ENCODE data around the gene INPP1.

Gene INPP1

DNA sequence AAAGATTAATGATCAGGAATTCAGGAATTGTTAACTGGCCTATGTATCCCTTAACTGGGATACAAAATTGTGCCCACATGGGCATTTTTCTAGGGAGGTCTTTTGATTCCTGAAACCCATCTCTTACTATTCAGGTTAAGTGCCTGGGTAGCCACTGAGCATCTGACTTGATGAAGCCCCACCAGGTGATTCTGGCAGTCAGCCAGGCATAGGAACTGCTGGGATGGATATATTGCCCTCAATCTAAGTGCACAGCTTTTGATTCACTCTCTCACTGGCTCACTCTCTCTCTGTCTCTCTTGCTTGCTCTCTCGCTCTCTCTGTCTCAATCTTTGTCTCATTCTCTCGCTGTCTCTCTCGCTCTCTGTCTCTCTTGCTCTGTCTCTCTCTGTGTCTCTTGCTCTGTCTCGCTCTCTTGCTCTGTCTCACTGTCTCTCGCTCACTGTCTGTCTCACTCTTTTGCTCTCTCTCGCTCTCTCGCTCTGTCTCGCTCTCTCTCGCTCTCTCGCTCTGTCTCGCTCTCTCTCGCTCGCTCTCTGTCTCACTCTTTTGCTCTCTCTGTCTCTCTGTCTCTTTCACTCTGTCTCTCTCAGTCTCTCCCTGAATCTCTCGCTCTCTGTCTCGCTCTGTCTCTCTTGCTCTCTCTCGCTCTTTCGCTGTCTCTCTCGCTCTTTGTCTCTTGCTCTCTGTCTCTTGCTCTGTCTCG lies 22.3 kb downstream of the INPP1 start:
- DNase-seq = no peak

DNA sequence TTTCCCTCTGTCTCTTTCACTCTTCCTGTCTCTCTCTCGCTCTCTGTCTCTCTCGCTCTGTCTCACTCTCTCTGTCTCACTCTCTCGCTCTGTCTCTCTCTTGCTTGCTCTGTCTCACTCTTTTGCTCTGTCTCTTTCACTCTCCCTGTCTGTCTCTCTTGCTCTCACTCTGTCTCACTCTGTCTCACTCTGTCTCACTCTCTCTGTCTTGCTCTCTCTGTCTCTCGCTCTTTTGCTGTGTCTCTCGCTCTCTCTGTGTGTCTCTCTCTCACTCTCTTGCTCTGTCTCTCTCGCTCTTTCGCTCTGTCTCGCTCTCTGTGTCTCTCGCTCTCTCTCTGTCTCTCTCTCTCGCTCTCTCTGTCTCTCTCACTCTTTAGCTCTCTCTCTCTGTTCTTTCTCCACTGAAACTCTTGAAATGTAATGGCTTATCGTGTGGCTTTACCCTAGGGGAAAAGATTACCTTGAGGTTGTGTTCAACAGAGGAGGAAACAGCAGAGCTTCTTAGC lies 22.9 kb downstream of the INPP1 start:
- DNase-seq = no peak

DNA sequence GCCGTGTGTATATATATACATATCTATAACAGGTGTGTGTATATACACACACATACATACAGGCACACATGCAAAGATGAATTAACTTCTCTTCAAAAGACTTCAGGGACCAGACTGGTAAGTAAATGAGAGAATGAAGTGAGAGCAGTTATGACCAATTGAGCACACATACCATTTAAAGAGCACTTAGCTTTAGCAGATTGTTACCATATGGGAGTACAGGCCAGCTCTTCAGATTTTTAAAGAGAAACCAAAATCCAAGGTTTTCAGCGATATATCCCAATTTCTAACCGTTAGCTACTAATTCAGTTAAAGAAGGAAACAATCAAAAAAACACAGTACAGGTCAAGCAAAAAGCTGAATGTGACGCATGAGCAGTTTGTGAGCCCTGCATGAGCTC lies 23.7 kb downstream of the INPP1 start:
- no peak for DNase-seq

DNA sequence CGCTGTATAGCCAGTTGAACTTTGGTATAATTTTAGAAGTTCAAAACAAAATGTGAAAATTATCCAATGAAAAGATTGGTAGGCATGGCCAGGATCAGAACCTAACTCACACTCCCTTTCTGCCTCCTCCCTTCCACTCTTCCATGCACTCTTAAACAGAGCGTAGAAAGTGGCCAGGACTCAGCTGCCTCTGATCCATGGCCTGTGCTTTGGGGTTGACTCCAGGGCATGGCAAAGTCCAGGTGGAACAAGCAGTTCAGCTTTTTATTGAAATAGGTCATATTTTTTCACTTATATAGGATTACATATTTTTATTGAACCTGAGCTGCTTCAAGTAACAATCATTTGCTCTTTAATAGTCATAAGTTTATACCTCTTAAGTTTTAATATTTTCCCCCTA lies 26.2 kb downstream of the INPP1 start:
- no peak for DNase-seq

DNA sequence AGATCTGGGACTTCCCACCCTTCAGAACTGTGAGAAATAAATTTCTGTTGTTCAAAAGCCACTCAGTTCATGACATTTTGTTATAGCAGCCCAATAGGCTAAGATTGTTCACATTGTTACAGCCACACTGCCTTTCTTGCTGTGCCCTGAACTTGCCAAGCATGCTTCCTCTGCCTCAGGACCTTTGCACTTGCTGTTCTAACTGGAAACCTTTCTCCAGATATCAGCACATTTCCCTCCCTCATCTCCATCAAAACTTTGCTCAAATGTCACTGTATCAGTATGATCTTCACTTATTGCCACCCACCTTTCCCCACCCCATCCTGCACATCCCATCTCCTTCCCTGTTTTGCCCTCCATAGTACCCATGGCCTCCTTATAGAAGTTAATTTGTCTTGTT lies 32.7 kb downstream of the INPP1 start:
- DNase-seq = no peak

DNA sequence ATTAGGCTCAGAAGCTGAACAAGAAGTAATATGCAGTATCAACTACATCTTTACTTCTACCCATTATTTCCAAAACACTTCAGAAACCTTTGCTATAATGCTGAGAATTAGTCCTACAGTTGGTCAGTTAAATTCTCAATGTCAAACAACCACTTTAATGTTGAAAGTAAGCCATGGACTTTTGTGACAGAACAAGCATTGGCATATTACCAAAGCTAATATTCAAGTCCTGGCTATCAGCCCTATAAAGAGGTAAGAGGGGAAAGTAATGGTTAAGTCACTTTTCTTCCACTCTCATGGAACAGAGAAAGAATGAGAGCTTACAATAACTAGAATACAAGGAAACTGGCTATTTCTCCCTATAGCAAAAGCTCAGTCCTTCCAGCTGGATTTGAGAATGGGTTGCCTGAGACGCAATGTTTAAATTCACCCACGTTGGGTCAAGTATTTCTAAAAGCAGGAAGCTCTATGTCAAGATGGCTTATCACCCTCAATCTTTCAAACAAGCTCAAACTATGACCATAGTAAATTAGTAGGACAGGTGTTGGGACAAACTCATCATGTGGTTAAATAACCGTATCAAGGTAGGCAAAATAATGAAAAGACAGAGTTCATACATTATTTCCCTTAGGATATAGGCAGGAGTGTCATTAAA lies 33.3 kb downstream of the INPP1 start:
- no peak for DNase-seq

DNA sequence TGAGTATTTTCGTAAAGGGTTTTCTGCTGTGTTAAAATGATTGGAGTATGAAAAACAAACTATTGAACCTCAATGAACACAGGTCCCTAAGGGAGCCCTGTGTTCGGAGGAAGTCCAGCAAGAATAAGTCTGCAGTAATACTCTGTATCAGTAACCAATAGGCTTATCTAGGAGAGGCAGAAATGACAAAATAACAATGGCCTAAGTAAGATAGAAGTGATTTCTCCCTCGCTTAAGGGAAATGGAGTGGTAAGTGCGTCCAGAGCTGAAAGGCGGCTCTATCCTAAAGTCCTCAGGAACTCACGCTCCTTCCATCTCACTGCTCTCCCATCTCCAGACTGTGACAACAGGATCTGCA lies 35.5 kb downstream of the INPP1 start:
- DNase-seq = no peak

DNA sequence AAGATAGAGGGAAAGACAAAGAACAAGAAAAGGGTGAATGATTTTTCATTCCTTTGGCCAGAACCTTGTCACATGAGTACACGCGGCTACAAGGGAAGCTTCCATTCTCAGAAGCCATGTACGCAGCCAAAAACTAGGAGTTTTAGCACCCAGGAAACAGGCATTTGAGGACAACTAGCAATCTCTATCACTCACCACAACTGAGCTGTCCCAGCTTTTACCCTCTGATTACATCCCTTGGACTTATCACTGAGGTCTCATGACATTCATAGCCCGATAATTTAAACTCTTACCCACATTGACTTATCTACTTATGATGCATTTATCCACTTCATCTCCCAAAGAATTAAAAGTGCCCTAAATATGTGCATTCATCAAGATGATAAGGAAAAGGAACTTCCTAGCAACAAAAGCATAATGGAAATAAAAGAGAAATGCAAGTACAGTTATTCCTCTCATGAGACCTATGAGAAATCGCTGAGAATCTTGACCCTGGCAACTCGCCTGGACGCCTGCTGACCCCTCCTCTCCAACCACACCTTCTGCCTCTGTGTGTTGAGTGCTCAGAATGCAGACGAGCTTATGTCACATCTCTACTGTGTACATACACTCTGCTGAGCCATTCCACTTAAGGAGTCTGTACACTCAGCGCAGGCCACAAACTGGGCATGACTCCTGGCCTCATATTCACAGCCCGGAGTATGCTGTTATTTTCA lies 36.0 kb downstream of the INPP1 start:
- no peak for DNase-seq

DNA sequence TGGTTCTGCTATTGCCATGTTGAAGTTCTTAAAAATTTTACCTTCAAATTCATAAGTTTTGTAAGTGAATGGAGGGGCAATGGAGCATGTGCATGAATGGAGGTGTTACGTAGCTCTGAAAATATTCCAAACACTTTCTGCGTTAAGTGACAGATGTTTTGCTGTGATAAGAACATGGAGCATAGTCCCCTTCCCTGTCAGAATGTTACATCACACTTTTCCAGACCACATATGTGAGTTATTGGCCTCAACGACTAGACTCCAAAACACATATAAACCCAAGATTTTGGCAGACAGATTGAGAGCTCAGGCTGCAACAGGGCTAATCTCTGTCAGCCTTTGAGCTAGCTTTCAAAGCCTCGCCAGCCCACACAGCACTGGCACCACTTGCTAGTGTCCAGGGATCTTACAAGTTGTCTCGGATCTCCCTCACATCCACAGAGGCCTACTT lies 37.6 kb downstream of the INPP1 start:
- no peak for DNase-seq

DNA sequence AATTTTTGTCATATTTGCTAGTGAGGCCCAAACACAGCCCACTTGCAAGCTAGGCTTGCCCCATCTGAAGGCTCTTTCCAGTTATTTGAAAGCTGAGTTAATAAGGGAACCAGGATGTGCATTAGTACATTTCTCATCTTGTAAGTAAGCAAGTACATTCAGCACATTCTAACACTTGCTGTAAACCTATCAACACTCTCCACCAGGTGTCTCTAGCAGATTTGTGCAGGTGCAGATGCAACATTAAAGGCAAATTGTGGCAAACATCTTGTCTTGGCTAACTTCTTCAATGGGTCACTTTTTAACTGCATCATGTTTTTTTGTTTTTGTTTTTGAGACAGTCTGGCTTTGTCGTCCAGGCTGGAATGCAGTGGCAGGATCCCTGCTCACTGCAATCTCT lies 39.5 kb downstream of the INPP1 start:
- peak; percentile 28 to 77 for DNase-seq

DNA sequence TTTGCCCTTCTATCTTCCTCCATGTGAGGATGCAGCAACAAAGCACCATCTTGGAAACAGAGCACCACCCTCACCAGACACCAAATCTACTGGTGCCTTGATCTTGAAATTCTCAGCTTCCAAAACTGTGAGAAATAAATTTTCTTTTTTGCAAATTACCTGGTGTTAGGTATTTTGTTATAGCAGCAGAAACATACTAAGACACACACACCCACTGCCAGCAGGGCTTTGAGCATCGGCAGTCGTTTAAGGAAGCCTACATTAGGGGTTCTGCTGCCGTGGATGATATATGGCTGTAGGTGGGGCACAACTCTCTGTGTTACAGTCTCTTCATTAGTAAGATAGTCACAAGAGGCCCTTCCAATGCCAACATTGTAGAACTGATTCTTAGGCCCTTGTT lies 44.0 kb downstream of the INPP1 start:
- no peak for DNase-seq

DNA sequence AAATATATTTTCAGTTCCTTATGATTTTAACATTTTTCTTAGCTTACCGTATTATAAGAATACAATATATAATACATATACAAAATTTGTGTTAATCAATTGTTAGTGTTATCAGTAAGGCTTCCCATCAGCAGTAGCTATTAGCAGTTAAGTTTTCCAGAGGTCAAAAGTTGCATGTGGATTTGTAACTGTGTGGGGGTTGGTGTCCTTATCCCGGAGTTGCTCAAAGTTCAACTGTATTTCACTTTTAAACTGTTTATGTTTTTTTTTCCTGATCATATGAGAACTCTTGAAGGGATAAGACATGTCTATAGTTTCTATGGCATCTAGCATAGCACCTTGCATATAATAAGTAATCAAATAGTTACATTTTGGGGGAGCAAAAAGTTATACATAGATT lies 52.9 kb downstream of the INPP1 start:
- DNase-seq = no peak

DNA sequence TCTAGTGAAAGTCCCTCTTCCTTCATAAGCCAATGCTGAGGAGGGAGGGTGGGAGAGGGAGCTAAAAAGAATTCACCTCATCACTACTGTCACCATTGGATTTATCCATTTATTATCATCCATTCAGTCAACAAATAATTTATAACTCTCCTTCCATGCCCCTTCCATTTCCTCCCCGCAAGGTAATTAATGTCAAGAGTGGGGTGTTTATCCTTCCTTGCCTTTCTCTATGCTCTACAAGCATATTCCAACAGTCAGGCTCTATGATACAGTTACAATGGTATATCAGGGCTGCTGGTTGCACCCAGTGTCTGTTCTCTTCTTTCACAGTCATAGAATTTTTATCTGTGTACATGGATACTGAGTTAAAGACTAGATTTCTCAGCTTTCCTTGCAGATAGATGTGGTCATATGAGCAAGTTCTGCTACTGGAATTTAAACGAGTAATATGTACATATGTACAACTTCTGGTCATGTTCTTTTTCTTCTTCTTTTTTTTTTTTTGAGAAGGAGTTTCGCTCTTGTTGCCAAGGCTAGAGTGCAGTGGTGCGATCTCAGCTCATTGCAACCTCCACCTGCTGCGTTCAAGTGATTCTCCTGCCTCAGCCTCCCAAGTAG lies 59.7 kb downstream of the INPP1 start:
- no peak for DNase-seq

DNA sequence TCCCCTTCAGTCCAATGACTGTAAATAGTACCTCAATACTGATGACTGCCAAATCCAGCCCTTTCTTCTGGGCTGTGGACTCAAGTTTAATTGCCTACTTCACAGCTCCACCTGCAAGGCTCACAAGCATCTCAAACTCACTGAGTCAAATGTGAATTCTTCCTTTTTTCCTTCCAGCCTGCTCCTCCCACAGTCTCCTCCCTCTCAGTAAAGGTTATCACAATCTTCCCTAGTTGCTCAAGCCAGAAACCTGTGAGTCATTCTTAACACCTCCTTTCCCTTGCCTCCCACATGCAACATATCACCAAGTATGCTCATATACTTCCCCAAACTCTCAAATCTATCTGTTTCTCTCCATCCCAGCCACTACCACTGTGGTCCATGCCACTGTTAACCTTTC lies 61.1 kb downstream of the INPP1 start:
- no peak for DNase-seq

DNA sequence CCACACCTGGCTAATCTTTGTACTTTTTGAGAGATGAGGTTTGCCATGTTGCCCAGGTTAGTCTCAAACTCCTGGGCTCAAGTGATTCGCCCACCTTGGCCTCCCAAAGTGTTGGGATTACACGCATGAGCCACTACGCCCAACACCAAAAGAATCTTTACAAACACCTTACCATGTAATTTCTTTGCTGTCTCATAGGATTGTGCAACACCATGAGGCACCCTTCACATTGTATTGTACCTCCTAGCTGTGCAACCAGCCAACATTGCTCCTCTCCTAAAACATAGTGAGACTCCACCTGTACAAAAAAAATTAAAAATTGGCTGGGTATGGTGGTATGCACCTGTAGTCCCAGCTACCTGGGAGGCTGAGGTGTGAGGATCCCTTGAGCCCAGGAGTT lies 61.7 kb downstream of the INPP1 start:
- no peak for DNase-seq

DNA sequence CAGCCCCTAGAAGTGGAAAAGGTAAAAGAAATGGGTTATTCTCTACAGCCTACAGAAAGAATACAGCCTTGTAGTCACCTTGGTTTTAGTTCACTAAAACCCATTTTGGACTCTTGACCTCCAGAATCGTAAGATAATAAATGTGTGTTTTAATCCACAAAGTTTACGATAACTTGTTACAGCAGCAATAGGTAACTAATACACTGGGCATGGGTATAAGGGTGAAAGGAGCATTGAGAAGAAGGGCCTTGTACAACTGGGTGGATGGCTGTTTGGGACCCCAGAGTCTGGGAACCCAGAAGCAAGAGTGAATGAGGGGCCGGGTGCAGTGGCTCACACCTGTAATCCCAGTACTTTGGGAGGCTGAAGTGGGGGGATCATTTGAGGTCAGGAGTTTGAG lies 62.6 kb downstream of the INPP1 start:
- no peak for DNase-seq

DNA sequence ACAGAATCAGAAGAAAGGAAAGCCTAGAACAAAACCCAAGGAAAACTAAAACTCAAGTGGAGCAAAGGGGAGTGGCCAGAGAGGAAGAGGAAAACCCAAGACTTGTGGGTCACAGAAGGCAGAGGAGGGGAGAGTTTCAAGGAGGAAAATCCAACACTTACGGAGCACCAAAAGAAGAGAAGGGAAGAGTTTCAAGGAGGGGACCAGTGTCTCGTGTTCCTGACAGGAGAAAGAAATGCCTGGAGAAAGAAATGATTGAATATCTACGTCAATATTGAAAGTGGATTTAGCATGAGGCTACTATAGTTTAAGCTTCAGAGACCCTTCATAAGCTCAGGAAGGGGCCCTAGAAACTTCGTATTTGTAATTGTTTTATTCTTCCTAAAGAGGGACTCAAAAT lies 63.4 kb downstream of the INPP1 start:
- no peak for DNase-seq

DNA sequence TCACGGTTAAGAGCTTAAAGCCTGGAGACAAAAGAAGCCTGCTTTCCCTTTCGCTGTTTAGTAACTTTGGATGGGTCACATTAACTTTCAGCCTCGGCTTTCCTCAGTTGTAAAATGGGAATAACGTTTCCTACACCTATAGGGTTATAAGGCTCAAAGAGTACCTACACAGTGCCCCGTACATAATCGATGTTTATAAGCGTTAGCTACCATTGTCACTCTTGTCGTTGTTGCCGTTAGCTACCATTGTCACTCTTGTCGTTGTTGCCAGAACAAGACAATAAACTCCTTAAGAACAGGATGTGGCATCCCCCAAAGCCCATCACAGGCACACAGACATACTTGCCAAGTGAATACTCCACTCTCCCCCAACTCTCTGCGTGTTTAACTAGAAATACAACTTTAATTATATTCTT lies 63.9 kb downstream of the INPP1 start:
- peak; percentile 77 to 86 for DNase-seq

DNA sequence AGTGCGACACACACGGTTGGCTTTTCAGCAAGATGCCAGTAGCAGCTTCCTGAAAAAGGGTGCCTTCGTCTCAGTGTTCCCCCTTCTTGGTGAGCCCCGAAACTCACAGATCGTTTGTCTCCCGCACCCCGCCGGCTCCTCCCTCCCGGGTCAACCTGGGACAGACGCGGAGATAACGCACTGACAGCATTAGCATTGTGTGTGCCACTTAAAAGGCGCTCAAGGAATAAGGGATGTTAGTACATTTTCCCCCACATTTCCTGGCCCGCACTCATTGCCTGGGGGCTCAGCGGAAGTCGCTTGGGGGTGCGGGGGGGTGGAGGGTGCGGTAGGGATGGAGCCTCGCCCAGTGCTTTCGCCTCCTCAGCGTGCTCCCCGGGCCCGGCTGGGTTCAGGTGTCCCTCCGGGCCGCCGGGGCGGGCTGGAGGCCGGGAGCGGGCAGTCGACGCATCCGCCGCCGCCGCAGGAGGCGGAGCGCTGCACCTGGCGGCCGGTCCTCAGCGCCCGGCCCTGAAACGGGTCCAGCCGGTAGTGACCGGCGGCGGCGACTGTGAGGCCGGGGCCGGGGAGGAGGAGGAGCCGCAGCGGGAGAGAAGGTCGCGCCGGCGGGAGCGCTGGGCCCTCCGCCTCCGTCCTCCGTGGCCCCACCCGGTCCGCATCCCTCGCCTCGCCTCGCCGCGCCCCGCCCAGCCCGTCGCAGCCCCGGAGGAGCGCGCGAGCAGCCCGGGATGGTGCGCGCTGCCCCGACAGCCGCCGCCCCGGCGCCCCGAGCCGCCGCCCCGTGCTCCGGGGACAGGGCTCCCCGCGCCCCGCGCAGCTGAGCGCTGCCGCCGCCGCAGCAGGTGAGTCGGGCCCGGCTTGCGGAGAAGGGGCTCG lies 64.5 kb downstream of the INPP1 start, which contains the start of gene MFSD6:
Gene MFSD6 (plus strand): TSS at position 694 of the 876 bp plus-strand sequence. CDS start 27,675 bp downstream, outside the sequence.
- peak; percentile 40 to 53 for DNase-seq

DNA sequence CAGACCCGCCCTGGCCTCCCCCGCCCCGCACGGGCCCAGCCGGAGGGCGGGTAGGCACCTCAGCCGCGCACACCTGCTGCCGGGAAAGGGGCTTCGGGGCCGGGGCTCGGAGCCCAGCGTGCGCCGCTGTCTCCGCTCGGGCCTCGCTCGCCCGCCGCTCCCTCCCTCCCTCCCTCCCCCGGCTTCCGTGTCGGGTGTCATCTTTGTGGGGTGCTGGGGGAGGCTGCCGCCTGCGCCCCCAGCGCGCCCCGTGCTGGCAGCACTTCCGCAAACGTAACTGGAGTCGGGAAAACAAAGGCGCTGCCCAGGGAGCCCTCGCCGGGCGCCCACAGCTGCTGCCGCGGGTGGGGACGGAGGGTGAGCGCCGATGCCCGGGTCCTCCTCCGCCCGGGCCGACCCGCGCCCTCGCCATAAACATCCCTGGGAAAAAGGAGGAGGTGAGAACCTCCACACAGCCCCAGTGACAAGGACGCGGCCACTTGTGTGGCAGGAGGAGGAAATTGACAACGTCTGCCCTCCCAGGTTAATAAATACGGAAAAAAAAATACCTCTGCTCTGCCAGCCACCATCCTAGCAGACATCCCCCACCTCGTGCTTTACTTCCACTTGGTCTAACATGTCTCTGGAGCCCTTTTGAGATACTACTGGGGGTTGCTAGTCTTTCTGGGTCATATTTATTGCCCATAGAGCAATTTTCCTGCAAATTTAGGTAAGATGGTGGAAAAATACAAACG lies 65.3 kb downstream of the INPP1 start:
- DNase-seq = peak; percentile 82 to 86

DNA sequence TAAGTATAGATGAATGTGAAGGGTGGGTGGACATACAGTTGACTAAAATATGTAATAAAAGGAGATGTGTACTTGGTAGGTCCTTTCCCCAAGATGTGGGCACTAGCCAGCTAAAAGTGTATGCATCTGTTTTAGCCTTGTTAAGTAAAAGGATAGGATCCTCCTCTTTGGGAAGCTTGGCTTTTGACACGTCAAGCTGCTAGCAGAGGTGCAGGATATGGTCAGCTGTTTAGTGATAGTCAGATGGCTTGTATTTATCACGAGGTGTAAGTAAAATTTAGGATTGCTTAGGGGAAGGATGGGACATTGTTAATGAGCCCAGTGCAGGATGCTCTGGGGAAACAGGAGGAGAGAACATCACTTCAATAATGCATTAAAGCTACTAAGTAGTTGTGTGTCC lies 66.2 kb downstream of the INPP1 start:
- no peak for DNase-seq

DNA sequence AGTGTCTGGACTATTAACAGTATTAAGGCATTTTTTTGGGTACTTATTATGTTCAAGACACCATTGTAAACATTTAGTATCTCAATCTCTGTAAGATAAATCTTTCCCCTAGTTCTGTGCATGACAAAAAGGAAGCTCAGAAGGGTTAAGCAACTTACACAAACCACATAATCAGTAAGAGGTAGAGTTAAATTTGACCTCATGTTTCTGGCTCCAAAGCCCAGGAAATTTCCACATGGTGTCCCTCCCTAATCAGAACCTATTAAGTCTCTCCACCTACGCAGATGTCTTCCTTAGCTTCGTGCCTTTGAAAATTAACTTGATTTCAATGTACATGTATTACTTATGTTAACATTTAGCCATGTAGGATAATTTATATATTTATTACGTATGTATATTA lies 66.8 kb downstream of the INPP1 start:
- DNase-seq = no peak
